ENCODE measurements around the gene DNM1. TPM values are rescaled to one million over a fixed set of nuclear protein-coding genes. Genes with fewer than 3 reads are reported as not detected.

DNM1 gene
- total RNA-seq, 1 donor from 2014 or later, result 34.1 TPM

- H3K9me3 Mint-ChIP-seq (ENCODE audit: low read depth), result no peaks in the 10 kb centered on the region
- peaks cover 6% of the 10 kb centered on the region for H3K4me1 Mint-ChIP-seq (ENCODE audit: low read depth)
Observed at GRCh38 chr9:128213746-128214497, 10.7 kb downstream of the DNM1 start.

GRCh38 chr9:128214571-128215490, 11.7 kb downstream of the DNM1 start:
- Mint-ChIP-seq H3K27ac (no peak overlapping the region), H3K36me3 (ENCODE audit: insufficient read depth) (no peaks in the 10 kb centered on the region)
- DNase-seq (ENCODE audit: low spot score, unreplicated experiment), result no peak

More at GRCh38 chr9:128213746-128214497, 10.7 kb downstream of the DNM1 start:
- DNase-seq (ENCODE audit: low spot score, unreplicated experiment), result no peak
- Mint-ChIP-seq H3K4me3 (ENCODE audit: low read depth) (no peak overlapping the region), H3K27ac (no peak overlapping the region), H3K36me3 (ENCODE audit: insufficient read depth) (no peaks in the 10 kb centered on the region), H3K27me3 (peaks cover 3% of the 10 kb centered on the region)
- no peak for TF ChIP-seq CTCF (IDR thresholded peaks at IDR 0.05; ENCODE audit: unreplicated experiment)

DNA sequence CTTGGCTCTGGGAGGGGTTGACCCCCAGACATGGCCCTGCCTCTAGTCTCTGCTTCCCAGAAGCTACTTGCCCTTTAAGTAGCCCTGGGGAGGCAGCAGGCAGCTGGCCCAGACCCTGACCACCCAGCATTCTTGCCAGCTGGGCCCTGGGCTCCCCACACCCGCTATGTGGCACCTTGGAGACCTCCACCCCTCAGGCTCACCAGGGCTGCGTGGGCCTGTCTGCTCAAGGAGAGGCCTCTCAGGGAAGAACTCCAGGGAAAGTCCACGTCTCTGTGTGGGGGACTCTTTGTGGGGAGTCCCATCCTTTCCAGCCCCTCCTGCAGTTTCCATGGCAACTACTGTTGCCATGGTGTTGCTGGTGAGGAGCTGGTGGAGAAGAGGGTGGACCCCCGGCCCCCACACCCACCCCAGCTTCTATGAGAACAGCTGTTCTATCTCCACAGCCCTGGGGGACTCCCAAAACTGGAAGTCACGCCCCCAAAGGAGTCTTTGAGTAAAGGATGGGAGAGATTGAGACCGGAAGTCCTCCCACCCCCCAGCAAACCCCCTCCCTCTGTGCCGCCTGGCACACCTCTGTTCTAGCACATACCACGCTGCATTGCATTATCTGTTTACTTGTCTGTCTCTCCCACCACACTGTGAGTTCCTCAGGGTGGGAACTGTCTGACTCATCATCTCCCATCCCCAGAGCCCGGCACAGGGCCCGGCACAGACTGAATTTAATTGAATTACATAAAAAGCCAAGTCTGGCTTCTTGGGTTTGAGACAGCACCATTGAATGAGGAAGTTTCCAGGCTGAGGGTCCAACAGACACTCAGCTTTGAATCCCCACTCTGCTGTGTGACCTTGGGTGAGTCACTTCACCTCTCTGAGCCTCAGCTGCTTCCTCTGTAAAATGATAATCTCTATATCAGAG, 12.6 kb downstream of the DNM1 start:
- DNase-seq (ENCODE audit: low spot score, unreplicated experiment), result no peak
- Mint-ChIP-seq H3K27me3 (peaks cover 3% of the 10 kb centered on the region), H3K9me3 (ENCODE audit: low read depth) (no peaks in the 10 kb centered on the region), H3K27ac (no peak overlapping the region), H3K36me3 (ENCODE audit: insufficient read depth) (no peaks in the 10 kb centered on the region), H3K4me1 (ENCODE audit: low read depth) (peaks cover 6% of the 10 kb centered on the region), H3K4me3 (ENCODE audit: low read depth) (no peak overlapping the region)
- no peak for TF ChIP-seq CTCF (IDR thresholded peaks at IDR 0.05; ENCODE audit: unreplicated experiment)

More at GRCh38 chr9:128214571-128215490, 11.7 kb downstream of the DNM1 start:
- H3K4me3 Mint-ChIP-seq (ENCODE audit: low read depth), result no peak overlapping the region
- H3K9me3 Mint-ChIP-seq (ENCODE audit: low read depth), result no peaks in the 10 kb centered on the region
- peaks cover 6% of the 10 kb centered on the region for H3K4me1 Mint-ChIP-seq (ENCODE audit: low read depth)
- no peak for TF ChIP-seq CTCF (IDR thresholded peaks at IDR 0.05; ENCODE audit: unreplicated experiment)
- peaks cover 3% of the 10 kb centered on the region for H3K27me3 Mint-ChIP-seq

GRCh38 chr9:128216781-128217553, 13.8 kb downstream of the DNM1 start:
- Mint-ChIP-seq H3K36me3 (ENCODE audit: insufficient read depth) (no peaks in the 10 kb centered on the region), H3K9me3 (ENCODE audit: low read depth) (no peaks in the 10 kb centered on the region), H3K27me3 (peaks cover 3% of the 10 kb centered on the region), H3K4me3 (ENCODE audit: low read depth) (no peak overlapping the region), H3K27ac (no peak overlapping the region), H3K4me1 (ENCODE audit: low read depth) (peaks cover 6% of the 10 kb centered on the region)
- no peak for DNase-seq (ENCODE audit: low spot score, unreplicated experiment)
- no peak for TF ChIP-seq CTCF (IDR thresholded peaks at IDR 0.05; ENCODE audit: unreplicated experiment)

Measured in progenitor cell of endocrine pancreas (in vitro differentiated cells).